ENCODE data around the gene SMIM45.

- TF ChIP-seq POLR2A (IDR thresholded peaks at IDR 0.05) (no peak), POLR2AphosphoS5 (IDR thresholded peaks at IDR 0.05) (no peak)
- TF ChIP-seq, protein P1, sequence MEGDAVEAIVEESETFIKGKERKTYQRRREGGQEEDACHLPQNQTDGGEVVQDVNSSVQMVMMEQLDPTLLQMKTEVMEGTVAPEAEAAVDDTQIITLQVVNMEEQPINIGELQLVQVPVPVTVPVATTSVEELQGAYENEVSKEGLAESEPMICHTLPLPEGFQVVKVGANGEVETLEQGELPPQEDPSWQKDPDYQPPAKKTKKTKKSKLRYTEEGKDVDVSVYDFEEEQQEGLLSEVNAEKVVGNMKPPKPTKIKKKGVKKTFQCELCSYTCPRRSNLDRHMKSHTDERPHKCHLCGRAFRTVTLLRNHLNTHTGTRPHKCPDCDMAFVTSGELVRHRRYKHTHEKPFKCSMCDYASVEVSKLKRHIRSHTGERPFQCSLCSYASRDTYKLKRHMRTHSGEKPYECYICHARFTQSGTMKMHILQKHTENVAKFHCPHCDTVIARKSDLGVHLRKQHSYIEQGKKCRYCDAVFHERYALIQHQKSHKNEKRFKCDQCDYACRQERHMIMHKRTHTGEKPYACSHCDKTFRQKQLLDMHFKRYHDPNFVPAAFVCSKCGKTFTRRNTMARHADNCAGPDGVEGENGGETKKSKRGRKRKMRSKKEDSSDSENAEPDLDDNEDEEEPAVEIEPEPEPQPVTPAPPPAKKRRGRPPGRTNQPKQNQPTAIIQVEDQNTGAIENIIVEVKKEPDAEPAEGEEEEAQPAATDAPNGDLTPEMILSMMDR (IDR thresholded peaks at IDR 0.05): no peak
Observed at GRCh38 chr22:41917903-41918791, 33.8 kb upstream of the SMIM45 start.

All from suprapubic skin (tissue), 4 donors.